Measurements from ENCODE around the gene GBE1. TPM values are rescaled to one million over a fixed set of nuclear protein-coding genes. Genes with fewer than 3 reads are reported as not detected.

The GBE1 gene
- total RNA-seq, 1 donor from 2014 or later: 65.5 TPM

DNA sequence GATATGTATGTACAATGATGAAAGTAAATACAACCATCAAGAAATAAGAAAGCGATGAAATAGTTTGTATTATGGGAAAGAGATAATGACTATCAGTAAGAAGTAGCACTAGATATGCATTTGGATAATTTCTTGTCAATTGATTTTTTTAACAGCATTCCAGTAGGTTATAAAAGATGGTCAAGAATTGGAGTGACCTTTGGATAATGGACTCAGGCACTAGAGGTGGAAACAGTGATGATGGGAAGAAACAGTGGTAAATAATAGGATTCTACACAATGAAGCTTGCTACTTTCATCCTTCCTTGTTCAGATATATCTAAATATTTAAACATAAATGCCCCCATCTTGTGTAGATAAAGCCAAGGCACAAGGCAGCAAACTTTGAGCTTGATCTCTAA, 101.4 kb downstream of the GBE1 start:
- intact Hi-C loops (cut with DNase I): loop anchor here (10.0 kb wide), 1 partner anchor 475 kb away; no protein-coding TSS in a partner anchor
- DNase-seq: no peak
- ATAC-seq (ENCODE audit: poor library complexity): no peak

DNA sequence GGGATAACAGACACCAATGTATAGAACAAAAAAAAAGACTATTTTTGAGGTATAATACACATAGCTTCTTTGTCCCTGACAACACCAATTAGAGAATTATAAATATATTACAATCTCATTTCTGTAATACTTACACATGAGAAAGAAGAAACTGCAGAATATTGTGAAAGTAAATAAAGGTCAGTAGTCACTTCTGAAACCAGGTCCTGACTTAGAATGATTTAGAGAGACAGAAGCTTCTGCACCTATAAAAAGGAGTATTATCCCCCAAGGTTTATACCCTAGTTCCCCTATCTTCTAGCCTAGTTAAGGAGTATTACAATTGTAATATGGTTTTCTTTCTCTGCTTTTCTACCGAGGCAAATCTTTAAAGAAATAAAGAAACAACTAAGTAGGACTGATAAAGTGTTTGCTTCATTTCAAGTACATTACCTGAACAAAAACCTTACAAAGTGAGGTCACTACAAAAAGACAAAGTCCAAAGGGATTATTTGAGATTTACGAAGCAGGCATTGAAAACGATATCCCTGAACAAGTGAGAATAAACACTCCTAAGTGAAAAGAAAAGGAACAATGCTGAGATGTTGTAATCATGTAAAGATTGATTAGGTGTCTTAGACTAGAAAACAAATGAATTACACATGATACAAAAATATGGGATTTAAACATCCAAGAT, 103.0 kb downstream of the GBE1 start:
- DNase-seq (no peak), ATAC-seq (ENCODE audit: poor library complexity) (no peak)
- intact Hi-C loops (cut with DNase I): no loop called here

GRCh38 chr3:81651139-81651538, 110.3 kb downstream of the GBE1 start:
- DNase-seq: no peak
- peak; percentile 67 for ATAC-seq (ENCODE audit: poor library complexity)
- intact Hi-C loops (cut with DNase I): no loop called here

- ATAC-seq (ENCODE audit: poor library complexity) (no peak), DNase-seq (no peak)
- intact Hi-C loops (cut with DNase I): no loop called here
These were observed 111.3 kb downstream of the GBE1 start for GRCh38 chr3:81650187-81650586.

DNA sequence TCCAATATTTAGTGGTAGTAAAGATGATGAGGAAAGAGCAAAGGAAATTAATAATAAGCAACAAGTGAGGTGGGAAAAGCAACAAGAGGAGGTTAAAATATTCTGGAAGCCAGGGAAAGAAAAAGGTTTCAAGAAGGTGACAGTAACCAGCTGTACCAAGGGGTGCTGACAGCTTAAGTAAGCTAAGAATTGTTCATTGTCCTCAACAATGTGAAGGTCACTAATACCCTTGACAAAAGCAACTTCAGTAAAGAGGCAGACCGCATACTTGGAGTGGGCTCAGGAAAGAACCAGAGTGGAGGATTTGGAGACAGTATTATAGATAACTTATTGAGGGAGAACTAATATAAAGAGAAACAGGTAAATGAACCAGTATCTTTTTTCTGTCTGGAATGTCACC, 116.2 kb downstream of the GBE1 start:
- intact Hi-C loops (cut with DNase I): no loop called here
- DNase-seq: no peak

DNA sequence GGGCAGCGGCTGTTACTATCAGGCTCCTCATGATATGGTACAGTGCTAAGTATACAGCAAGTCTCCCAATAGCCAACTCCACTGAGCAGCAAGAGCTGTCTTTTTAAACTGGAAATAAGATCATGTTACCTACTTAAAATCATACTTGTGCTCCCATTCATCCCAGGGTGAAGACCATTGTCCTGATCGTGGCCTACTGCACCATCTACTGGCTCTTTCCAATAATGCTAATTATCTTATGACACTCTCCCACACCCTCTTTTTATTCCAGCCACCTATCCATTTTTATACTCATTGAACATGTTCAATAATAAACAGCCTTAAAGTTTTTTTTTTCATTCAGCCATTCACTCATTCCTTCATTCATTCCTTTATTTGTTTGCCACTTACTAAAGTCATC, 117.7 kb downstream of the GBE1 start:
- no peak for DNase-seq
- intact Hi-C loops (cut with DNase I): no loop called here
- ATAC-seq (ENCODE audit: poor library complexity): peak; percentile 71

More for the DNA sequence above, 116.2 kb downstream of the GBE1 start:
- peak; percentile 80 for ATAC-seq (ENCODE audit: poor library complexity)

DNA sequence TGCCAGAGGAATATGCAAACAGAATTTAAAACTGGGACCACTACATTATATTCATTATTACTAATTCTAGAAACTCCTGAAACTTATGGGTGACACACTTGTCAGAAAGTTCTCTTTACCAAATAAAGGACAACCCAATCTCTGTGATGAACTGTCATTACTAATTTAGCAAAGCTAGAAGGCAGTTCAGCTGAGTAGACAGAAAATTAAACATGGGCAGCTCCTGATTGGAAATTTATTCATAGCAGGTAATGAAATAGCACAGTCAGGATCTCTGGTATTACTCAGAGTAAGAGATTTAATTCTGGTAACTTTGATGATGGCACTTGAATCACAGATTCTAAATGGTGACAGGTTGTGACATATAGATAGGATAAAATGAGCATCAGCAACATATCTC, 123.0 kb downstream of the GBE1 start:
- intact Hi-C loops (cut with DNase I): no loop called here
- DNase-seq: no peak
- ATAC-seq (ENCODE audit: poor library complexity): no peak

GRCh38 chr3:81632659-81633058, 128.8 kb downstream of the GBE1 start:
- no peak for DNase-seq
- no peak for ATAC-seq (ENCODE audit: poor library complexity)
- intact Hi-C loops (cut with DNase I): no loop called here

GRCh38 chr3:81624756-81625155, 136.7 kb downstream of the GBE1 start:
- no peak for DNase-seq
- intact Hi-C loops (cut with DNase I): no loop called here
- no peak for ATAC-seq (ENCODE audit: poor library complexity)

DNA sequence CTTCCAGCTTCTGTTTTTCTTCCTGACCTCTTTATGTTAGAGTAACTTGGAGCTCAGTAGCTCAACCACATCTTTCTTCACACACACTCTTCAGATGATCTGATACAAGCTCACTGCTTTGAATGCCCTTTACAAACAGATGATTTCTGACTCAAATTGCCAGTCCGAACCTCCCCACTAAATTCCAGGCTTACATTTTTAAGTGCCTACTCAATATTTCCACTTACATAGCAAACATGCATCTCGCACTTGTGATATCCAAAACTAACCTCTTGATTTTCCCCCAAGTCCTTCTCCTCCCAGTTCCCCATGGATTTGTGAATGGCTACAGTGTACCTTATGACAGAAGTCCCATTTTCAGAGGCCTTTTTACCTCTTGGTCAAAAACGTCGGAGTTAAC, 139.1 kb downstream of the GBE1 start:
- intact Hi-C loops (cut with DNase I): no loop called here
- DNase-seq: no peak
- ATAC-seq (ENCODE audit: poor library complexity): no peak

DNA sequence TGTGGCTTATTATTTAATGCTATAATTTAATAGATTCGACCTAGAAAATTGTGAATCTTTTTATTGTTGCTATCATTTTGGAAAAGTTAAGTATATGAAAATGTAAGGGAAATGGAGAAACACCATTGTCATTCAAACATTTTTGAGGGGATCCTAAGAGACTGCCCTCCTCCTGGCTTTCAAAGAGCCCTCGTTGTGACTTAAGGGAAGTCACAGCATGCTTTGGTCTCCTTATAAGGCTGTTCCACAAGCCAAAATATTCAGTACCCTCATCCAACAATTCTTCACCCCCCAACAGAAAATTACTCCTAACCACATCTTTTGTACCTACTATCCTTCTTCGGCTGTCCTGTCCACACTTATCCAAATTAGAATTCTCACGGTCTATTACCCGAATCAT, 140.2 kb downstream of the GBE1 start:
- intact Hi-C loops (cut with DNase I): no loop called here
- ATAC-seq (ENCODE audit: poor library complexity) (no peak), DNase-seq (no peak)

GRCh38 chr3:81620849-81621248, 140.6 kb downstream of the GBE1 start:
- ATAC-seq (ENCODE audit: poor library complexity): no peak
- intact Hi-C loops (cut with DNase I): no loop called here
- DNase-seq: no peak

GRCh38 chr3:81612768-81613167, 148.7 kb downstream of the GBE1 start:
- ATAC-seq (ENCODE audit: poor library complexity) (no peak), DNase-seq (no peak)
- intact Hi-C loops (cut with DNase I): no loop called here

- no peak for DNase-seq
- intact Hi-C loops (cut with DNase I): no loop called here
- ATAC-seq (ENCODE audit: poor library complexity): no peak
These were observed 158.7 kb downstream of the GBE1 start for GRCh38 chr3:81602781-81603180.

GRCh38 chr3:81601707-81602305, 159.6 kb downstream of the GBE1 start:
- DNase-seq: no peak
- intact Hi-C loops (cut with DNase I): no loop called here
- no peak for ATAC-seq (ENCODE audit: poor library complexity)

- intact Hi-C loops (cut with DNase I): no loop called here
- DNase-seq (no peak), ATAC-seq (ENCODE audit: poor library complexity) (peak; percentile 68)
These were observed 169.3 kb downstream of the GBE1 start for GRCh38 chr3:81592101-81592500.

- no peak for DNase-seq
- no peak for ATAC-seq (ENCODE audit: poor library complexity)
- intact Hi-C loops (cut with DNase I): no loop called here
These were observed 175.5 kb downstream of the GBE1 start for GRCh38 chr3:81585937-81586336.

- ATAC-seq (ENCODE audit: poor library complexity): no peak
- no peak for DNase-seq
- intact Hi-C loops (cut with DNase I): no loop called here
These were observed 176.4 kb downstream of the GBE1 start for GRCh38 chr3:81585056-81585455.

GRCh38 chr3:81581966-81582599, 179.4 kb downstream of the GBE1 start:
- intact Hi-C loops (cut with DNase I): no loop called here
- DNase-seq (no peak), ATAC-seq (ENCODE audit: poor library complexity) (peak; percentile 80)

DNA sequence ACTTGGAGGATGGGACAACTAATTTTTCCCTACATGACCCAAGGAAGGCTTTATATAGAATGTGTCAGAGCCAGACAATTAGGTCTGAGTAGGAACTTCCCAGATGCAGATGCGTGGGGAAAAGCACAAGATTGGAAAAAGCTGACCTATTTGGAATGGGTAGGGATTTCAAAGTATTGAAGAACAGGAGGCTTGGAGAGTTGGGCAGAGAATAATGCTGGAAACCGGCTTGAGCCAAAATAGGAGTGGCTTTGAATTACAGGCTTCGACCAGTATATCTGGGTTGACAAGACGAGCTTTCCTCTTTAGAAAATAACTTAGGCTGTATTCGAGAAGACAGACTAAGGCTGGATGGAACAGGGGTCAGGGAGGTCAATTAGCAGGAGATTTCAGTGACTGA, 181.1 kb downstream of the GBE1 start:
- intact Hi-C loops (cut with DNase I): no loop called here
- peak; percentile 55 for ATAC-seq (ENCODE audit: poor library complexity)

More for the DNA sequence above, 181.1 kb downstream of the GBE1 start:
- DNase-seq: no peak

Measured in Right ventricle myocardium superior (tissue), 1 donor.